ENCODE data around the gene TMEM30A.

TMEM30A gene

DNA sequence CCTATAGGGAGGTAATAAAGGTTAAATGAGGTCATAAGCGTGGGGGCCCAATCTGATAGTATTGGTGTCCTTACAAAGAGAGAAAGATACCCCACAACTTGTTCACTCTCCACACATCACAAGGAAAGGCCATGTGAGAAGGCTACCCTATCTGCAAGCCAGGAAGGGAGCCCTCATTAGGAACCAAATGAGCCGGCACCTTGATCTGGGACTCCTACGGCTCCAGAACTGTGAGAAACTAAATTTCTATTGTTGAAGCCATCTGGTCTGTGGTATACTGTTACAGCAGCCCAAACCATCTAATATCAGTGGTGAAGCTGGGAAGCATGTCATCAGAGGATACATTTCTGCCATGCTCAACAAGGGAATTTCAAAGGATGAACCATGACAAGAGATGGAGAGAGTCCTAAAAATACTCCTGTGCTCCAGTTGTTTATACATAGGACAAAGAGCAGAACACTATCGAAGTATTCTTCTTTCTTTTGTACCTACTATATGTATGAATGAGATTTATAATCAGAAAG is 51.4 kb downstream of the TMEM30A start:
- Mint-ChIP-seq H3K36me3 (peaks cover 16% of the 10 kb centered on the region), H3K9me3 (no peaks in the 10 kb centered on the region), H3K27ac (no peak overlapping the region), H3K4me1 (no peaks in the 10 kb centered on the region), H3K27me3 (no peaks in the 10 kb centered on the region), H3K4me3 (no peak overlapping the region)
- CTCF ChIA-PET = no interaction called here
- DNase-seq = no peak

DNA sequence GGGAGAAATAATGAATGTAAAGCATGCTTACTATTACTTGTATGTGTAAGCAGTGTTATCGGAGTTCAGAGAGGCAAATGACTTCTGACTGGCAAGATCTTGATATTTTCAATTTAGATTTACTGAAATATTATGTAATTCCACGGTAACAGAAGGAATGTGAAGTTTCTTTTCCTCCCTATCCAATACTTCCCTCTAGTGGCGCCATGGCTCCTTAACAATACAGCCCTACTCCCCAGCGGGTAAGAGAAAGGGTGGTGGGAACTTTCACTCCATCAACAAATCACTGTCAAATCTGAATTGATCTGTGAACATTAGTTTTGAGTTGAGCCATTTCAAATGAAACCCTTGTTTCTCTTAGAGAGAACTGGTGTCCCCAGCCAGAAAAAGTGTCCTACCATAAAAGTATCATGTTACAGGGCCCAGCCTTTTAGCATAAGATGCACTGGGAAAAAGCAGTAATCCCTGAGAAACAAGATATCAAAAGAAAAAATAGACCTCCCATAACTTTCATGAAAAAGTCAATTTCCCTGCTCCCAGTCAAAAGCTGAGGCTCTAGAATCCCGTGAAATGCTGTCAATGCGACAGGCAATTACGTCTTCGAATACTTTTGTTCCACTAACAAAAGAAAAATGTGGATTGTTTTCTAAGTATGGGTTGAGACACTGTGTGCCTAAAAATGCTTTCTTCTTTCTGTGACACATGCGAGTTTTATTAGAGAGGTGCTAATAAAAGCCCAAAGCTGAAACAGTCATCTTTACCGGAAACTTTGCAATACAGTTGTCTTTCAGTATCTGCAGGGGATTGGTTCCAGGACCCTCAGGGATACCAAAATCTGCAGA is 53.9 kb downstream of the TMEM30A start:
- CTCF ChIA-PET = interaction anchor here (0.6 to 0.8 kb wide), 2 partner anchors 22 to 1556 kb away, joined by 3 to 4 read pairs; no protein-coding TSS in a partner anchor
- Mint-ChIP-seq H3K27me3 (no peaks in the 10 kb centered on the region), H3K9me3 (no peaks in the 10 kb centered on the region), H3K36me3 (no peaks in the 10 kb centered on the region), H3K27ac (no peak overlapping the region), H3K4me3 (no peak overlapping the region), H3K4me1 (no peaks in the 10 kb centered on the region)
- no peak for DNase-seq

DNA sequence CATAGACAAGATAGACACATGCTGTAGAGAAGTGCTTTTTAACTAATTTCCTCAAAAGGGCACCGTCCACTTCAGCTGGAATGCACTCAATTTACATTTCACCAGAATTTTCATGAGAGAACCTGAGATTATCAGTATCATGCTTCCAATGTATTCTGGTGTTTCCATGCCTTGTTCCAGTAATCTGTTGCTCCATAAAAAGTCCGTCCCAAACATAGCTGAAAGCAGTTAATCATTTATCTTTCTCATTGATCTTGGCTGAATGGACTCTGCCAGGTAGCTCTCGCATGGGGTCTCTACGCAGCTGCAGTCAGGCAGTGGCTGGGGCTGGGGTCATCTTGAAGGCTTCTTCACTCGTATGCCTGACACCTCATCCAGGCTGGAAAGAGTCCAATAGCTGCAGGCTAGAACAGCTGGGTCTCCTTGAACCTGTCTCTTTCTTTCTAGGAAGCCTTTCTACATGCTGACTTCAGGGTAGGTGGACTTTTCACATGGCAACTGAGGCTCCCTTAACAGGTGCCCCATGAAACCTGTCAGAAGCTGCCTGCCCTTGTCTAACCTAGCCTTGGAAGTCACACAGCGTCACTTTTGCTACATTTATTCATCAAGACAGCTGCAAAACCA is 60.2 kb downstream of the TMEM30A start:
- Mint-ChIP-seq H3K9me3 (no peaks in the 10 kb centered on the region), H3K27me3 (peaks cover 17% of the 10 kb centered on the region), H3K36me3 (no peaks in the 10 kb centered on the region), H3K4me3 (no peak overlapping the region), H3K27ac (no peak overlapping the region), H3K4me1 (no peaks in the 10 kb centered on the region)
- CTCF ChIA-PET = interaction anchor here (1.6 kb wide), 1 partner anchor 15 kb away, joined by 3 read pairs; no protein-coding TSS in a partner anchor
- no peak for DNase-seq

DNA sequence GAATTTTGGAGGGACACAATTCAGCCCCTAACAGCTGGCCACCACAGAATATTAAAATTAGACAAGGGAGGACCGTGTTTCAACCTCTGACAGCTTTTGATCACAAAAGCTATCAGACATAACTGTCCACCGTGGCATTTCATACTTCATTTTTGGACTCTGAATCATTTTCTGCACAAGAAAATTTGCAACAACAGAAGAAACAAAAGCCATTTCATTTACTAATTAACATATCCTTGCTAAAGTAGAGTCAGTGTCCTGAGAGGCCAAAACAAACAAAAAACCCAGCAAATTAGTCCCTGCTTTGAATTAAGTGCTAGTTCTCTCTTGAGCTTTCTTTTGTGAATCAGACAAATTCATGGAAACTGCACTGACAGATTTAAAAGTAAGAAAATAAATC is 61.2 kb downstream of the TMEM30A start:
- no peak overlapping the region for H3K27ac Mint-ChIP-seq
- H3K36me3 Mint-ChIP-seq = no peaks in the 10 kb centered on the region
- H3K4me1 Mint-ChIP-seq = no peaks in the 10 kb centered on the region
- CTCF ChIA-PET = interaction anchor here (0.6 to 1.6 kb wide), 2 partner anchors 14 to 1938 kb away, joined by 3 read pairs; no protein-coding TSS in a partner anchor
- no peaks in the 10 kb centered on the region for H3K9me3 Mint-ChIP-seq
- DNase-seq = no peak
- H3K4me3 Mint-ChIP-seq = no peak overlapping the region
- peaks cover 17% of the 10 kb centered on the region for H3K27me3 Mint-ChIP-seq

DNA sequence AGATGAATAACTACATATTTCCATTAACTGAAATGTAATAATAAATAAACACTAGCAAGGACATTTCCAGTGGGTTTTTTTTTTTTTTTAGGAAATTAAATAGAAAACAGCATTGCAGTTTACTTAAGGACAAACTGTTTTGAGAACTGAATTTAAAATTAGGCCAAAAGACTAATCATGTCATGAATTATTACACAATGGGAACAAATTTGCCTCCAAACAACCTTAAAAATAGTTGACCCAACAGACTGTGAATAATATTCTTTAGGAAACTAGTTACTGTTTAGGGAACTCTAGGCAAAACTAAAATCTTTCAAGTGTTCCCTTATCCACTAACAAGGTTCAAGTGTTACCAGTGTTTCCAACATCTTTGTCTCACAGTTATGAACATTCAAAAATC is 62.3 kb downstream of the TMEM30A start:
- H3K36me3 Mint-ChIP-seq = no peaks in the 10 kb centered on the region
- peaks cover 22% of the 10 kb centered on the region for H3K27me3 Mint-ChIP-seq
- DNase-seq = no peak
- CTCF ChIA-PET = no interaction called here
- no peaks in the 10 kb centered on the region for H3K4me1 Mint-ChIP-seq
- H3K4me3 Mint-ChIP-seq = no peak overlapping the region
- no peak overlapping the region for H3K27ac Mint-ChIP-seq
- H3K9me3 Mint-ChIP-seq = no peaks in the 10 kb centered on the region

DNA sequence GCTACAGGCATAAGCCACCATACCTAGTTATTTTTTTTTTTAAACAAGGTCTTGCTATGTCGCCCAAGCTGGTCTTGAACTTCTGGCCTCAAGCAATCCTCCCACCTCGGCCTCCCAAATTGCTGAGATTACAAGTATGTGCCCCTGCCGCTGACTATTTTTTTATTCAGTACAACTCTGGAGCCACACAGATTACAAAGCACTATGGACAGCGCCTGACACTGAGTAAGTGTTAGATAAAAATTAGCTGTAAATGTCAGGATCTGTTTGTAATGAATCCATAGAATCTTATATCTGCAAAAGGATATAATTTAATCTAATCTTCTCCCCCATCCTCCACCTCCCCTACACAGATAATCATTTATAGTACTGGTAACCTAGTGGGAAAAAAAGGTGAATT is 63.5 kb downstream of the TMEM30A start:
- CTCF ChIA-PET = interaction anchor here (0.9 to 1.5 kb wide), 3 partner anchors 10 to 12 kb away, joined by 3 to 5 read pairs (median 3); no protein-coding TSS in a partner anchor
- Mint-ChIP-seq H3K27ac (no peak overlapping the region), H3K27me3 (peaks cover 22% of the 10 kb centered on the region), H3K9me3 (no peaks in the 10 kb centered on the region), H3K4me3 (no peak overlapping the region), H3K36me3 (no peaks in the 10 kb centered on the region), H3K4me1 (no peaks in the 10 kb centered on the region)
- DNase-seq = no peak

DNA sequence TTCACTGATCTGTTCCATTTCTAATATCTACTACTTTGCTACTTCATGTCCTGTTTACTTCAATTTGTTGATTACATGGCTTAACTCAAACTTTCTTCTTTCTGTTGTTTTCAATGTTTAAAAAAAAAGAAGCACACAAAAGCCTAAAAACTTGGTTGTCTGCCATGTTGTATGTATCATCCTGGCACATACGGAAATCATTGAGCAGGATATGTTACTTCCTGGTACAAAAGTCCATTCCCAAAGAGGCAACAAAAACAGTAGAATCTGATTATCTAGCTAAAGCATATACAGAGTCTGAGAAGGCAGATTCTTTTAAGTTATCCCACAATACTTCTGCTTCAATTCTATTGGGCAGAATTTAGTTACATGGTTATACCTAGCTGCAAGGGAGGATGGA is 64.2 kb downstream of the TMEM30A start:
- no peaks in the 10 kb centered on the region for H3K9me3 Mint-ChIP-seq
- no peaks in the 10 kb centered on the region for H3K4me1 Mint-ChIP-seq
- no peak overlapping the region for H3K4me3 Mint-ChIP-seq
- no peak for DNase-seq
- H3K27ac Mint-ChIP-seq = no peak overlapping the region
- H3K36me3 Mint-ChIP-seq = no peaks in the 10 kb centered on the region
- H3K27me3 Mint-ChIP-seq = peaks cover 22% of the 10 kb centered on the region
- CTCF ChIA-PET = interaction anchor here (0.9 to 1.5 kb wide), 3 partner anchors 9 to 11 kb away, joined by 3 to 5 read pairs (median 3); no protein-coding TSS in a partner anchor

DNA sequence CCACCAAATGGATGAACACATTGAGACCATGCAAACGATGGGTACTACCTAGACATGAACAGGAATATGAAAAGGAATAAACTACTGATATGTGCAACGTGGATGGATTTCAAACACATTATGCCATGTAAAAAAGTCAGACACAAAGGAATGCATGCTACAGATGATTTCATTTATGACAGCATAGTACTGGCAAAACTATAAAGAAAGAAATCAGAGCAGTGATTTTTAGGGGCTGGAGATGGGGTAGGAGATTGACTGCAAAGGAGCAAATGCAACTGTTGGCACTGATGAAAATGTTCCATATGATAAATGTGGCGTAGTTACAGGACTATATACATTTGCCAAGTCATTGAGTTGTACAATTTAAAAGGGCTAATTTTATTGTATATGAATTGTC is 65.3 kb downstream of the TMEM30A start:
- no peaks in the 10 kb centered on the region for H3K9me3 Mint-ChIP-seq

DNA sequence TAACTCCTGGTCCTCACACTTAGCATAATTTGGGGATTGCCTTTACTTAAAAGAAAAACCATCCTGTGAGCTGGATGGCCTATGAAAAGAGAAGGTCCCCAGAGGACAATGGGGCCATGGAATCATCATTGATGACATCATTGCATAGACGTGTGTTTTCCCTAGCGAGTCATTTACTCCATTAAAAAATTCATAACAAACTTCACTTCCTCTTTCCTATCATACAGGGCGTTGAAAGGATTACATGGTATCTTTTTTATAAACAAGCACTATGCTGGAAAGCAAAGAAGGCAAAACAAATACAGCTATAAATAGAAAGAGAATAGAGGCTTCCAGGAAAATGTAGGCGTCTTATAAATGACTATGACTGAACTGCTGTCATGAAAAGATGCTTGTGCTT is 67.4 kb downstream of the TMEM30A start:
- no peak overlapping the region for H3K4me3 Mint-ChIP-seq
- H3K36me3 Mint-ChIP-seq = no peaks in the 10 kb centered on the region
- no peak for DNase-seq
- peaks cover 16% of the 10 kb centered on the region for H3K27me3 Mint-ChIP-seq
- no peaks in the 10 kb centered on the region for H3K9me3 Mint-ChIP-seq
- CTCF ChIA-PET = interaction anchor here (1.3 to 1.5 kb wide), 2 partner anchors 8 to 10 kb away, joined by 4 read pairs; no protein-coding TSS in a partner anchor
- H3K4me1 Mint-ChIP-seq = no peaks in the 10 kb centered on the region
- H3K27ac Mint-ChIP-seq = no peak overlapping the region

More for the DNA sequence above, 65.3 kb downstream of the TMEM30A start:
- H3K4me3 Mint-ChIP-seq = no peak overlapping the region
- H3K36me3 Mint-ChIP-seq = no peaks in the 10 kb centered on the region
- H3K27ac Mint-ChIP-seq = no peak overlapping the region
- H3K27me3 Mint-ChIP-seq = peaks cover 13% of the 10 kb centered on the region
- no peaks in the 10 kb centered on the region for H3K4me1 Mint-ChIP-seq
- CTCF ChIA-PET = interaction anchor here (1.5 kb wide), 1 partner anchor 8 kb away, joined by 5 read pairs; no protein-coding TSS in a partner anchor
- no peak for DNase-seq

DNA sequence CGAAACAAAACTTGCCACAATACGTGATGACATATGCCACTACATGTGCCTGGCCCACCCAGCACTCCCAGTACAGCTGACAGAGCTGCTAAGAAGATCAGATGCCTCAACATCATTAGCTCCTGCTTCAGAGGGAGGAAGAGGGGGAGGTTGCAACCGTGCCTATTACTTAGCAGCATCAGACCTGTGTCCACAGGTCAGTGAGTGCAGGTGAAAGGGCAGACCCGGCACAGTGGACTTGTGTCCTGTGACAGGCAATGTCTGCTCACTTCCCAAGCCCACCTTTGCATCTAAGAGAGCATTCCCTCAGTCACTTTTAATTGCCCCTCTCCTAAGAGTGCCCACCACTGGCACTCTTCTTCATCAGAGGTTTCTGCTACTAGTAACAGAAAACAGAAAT is 69.3 kb downstream of the TMEM30A start:
- no peak overlapping the region for H3K4me3 Mint-ChIP-seq
- DNase-seq = no peak
- CTCF ChIA-PET = no interaction called here
- peaks cover 16% of the 10 kb centered on the region for H3K27me3 Mint-ChIP-seq
- H3K9me3 Mint-ChIP-seq = no peaks in the 10 kb centered on the region
- no peak overlapping the region for H3K27ac Mint-ChIP-seq
- H3K4me1 Mint-ChIP-seq = no peaks in the 10 kb centered on the region
- no peaks in the 10 kb centered on the region for H3K36me3 Mint-ChIP-seq

DNA sequence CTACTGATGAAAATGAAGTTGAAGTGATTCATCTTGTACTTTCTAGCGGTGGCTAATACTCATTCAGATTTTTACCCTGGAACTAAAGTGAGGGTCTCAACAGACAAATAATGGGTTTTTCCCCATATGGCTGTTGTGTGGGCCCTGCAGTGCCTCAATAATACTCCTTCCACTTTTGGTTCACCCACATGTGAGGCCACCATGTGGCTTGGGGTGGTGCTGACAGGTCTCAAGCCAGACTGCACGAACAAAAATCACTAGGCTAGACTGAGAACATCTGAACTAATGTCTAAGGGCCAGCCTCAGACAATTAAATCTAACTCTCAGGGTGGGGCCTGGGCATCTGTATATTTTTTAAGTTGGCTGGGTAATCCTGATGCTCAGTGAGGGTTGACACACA is 70.9 kb downstream of the TMEM30A start:
- no peak for DNase-seq
- CTCF ChIA-PET = interaction anchor here (0.9 kb wide), 1 partner anchor 10 kb away, joined by 4 read pairs; no protein-coding TSS in a partner anchor
- peaks cover 5% of the 10 kb centered on the region for H3K4me1 Mint-ChIP-seq
- no peak overlapping the region for H3K4me3 Mint-ChIP-seq
- H3K9me3 Mint-ChIP-seq = no peaks in the 10 kb centered on the region
- no peak overlapping the region for H3K27ac Mint-ChIP-seq
- peaks cover 28% of the 10 kb centered on the region for H3K27me3 Mint-ChIP-seq
- peaks cover 2% of the 10 kb centered on the region for H3K36me3 Mint-ChIP-seq

DNA sequence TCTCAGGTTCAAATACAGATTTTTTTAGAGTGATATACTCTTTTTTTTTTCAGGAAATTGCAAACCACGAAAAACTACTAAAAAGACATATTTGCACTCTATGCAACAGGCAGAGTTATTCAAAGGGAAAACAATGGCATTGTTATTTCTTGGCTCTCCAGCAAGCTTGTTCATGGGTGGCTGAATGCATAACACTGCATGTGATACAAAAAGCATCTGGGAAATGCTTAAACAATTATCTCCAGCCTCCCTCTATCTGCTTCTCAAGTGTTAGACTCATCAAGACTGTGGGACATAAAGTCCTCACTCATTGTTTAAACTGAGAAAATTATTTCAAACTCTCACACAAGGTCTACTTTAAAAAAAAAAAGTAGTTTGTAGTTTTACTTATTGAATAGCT is 71.5 kb downstream of the TMEM30A start:
- H3K9me3 Mint-ChIP-seq = no peaks in the 10 kb centered on the region
- H3K4me1 Mint-ChIP-seq = peaks cover 11% of the 10 kb centered on the region
- H3K4me3 Mint-ChIP-seq = no peak overlapping the region
- H3K36me3 Mint-ChIP-seq = peaks cover 2% of the 10 kb centered on the region
- CTCF ChIA-PET = interaction anchor here (0.9 kb wide), 1 partner anchor 9 kb away, joined by 4 read pairs; no protein-coding TSS in a partner anchor
- peaks cover 32% of the 10 kb centered on the region for H3K27me3 Mint-ChIP-seq
- no peak for DNase-seq
- H3K27ac Mint-ChIP-seq = no peak overlapping the region

DNA sequence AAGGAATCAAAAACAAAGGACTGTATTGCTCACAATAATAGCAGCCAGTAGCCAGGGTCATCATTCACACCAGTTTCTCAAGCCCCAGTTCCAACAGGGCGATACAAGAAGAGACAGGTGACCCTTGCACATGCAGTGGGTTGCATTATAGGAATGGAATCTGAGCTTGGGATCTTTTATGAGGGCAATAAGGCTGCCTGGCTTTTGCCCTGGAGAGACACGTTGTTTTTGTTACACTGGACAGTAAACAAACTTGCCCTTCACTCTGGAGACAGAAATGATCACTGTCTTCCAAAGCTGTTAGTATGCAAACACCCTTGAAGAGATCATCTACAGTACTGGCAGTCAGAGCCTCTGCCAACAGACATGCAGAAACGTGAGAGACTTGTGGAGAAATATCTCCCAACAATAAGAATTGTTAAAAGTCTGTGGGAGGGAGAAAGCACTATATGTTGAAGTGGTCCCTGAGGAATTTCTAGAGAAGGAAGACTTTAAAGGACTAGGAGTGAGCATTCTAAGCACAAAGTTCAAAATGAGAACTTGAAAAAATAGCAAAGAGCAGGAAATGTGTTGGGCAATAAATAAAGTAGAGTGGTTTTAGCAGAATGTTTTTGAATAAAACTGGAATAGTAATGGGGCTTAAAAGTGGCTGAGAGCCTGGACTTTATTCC is 72.5 kb downstream of the TMEM30A start:
- Mint-ChIP-seq H3K27ac (no peak overlapping the region), H3K9me3 (no peaks in the 10 kb centered on the region), H3K4me1 (peaks cover 21% of the 10 kb centered on the region), H3K4me3 (no peak overlapping the region), H3K36me3 (peaks cover 2% of the 10 kb centered on the region), H3K27me3 (peaks cover 41% of the 10 kb centered on the region)
- CTCF ChIA-PET = interaction anchor here (0.9 to 6.7 kb wide), 9 partner anchors 8 to 1475 kb away, joined by 3 to 42 read pairs (median 5); no protein-coding TSS in a partner anchor
- DNase-seq = no peak
